ENCODE data around the gene MGAT1.
"Not testable (repeated sequence)": the region's sequence is repeated elsewhere in the genome, so short reads cannot be mapped to it uniquely, and the experiment has no call there.

The MGAT1 gene

DNA sequence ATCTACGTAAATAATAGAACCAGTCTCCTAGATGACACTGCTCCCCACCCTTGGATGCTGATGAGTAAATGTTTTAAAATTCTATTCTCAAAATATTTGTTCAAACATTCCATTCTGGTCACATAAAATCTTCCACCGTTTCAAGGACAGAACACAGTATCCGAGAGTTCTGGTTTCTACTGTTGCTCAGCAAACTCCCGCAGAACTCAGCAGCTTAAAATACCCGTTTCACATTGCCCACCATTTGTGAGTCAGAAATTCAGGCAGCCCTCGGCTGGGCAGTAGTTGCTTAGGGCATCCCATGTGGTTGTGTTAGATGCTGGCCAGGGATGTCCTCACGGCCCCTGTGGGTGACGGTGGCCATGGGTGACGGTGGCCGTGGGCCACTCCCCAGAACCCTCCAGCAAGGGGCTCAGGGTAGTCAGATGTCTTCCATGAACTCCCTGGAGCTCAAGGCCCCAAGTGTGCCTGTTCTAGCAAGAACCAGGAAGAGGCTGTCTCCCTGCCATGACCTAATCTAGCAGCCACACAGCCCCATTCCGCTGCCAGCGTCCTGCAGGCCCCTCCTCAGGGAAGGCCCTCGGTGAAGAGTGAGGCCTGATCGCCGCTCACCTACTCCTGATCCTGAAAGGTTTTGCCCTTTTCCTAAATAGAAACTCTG is 17.4 kb downstream of the MGAT1 start:
- peak; percentile 73 for DNase-seq (ENCODE audit: low spot score)

DNA sequence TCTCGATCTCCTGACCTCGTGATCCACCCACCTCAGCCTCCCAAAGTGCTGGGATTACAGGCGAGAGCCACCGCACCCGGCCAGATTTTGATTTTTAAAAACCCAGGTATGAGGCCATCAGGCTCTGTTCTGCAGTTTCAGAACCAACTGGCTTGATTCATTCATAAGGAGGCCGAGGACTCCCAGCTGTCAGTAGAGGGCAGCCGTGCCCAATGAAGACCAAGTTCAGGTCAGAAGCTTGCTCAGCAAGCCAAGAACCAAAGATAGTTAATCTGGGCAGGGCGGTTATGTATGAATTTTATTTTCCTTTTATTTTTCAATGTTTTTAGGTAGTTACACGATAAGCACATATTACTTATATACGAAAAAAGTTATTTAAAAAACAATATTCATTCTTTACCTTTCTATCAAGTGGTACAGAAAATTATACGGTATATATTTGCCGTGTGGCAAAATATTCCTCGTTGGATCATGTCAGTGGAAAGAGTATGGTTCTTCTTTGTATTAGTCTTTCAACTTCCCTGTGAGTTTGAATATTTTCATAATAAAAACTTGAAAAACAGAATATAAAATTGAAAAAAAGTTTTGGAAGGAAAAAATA is 18.0 kb downstream of the MGAT1 start:
- DNase-seq (ENCODE audit: low spot score): peak; percentile 84

DNA sequence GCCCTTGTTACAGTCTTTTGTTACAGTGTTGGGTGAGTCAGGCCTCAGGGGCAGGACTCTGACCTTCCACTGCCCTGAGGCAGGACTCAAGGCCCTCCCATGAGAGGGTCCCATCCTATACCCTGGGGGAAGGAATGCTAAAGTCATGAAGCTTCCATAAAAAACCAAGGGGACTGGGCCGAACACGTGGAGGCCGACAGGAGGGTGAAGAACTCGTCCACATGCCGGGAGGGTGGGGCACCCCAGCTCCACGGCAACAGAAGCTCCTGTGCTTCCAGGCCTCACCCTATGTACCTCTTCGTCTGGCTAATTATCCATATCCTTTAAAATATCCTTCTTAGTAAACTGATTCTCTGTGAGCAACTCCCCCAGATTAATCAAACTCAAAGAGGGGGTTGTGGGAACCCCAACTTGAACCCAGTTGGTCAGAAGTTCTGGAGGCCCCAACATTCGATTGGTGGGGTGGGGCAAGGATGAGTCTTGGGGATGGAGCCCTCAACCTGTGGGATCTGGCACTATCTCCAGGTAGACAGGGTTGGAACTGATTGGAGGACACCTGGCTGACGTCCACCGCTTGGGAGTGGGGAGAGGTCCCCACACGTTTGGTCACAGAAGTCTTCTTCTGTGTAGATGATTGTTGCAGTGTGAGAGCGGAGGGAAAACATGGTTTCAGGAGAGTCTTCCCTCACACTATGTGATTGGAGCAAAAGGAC is 19.1 kb downstream of the MGAT1 start:
- no peak for DNase-seq (ENCODE audit: low spot score)

DNA sequence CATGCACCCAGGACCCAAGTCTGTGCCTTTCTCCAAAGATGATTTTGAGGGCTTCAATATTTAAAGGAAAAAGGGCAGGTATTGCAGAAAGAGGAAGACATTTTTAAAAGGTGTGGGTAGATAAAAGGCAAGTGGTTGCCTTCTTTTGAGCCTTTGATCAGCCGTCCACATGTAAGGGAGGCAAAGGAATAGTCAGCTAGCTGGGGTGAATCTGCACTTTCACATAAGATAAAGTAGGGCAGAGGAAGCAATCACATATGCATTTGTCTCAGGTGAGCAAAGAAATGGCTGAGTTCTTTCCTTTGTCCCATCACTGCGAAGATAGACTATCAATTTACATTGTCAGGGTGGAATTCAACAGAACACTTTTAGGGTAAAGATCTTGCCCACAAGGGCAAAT is 19.9 kb downstream of the MGAT1 start:
- DNase-seq (ENCODE audit: low spot score): no peak

DNA sequence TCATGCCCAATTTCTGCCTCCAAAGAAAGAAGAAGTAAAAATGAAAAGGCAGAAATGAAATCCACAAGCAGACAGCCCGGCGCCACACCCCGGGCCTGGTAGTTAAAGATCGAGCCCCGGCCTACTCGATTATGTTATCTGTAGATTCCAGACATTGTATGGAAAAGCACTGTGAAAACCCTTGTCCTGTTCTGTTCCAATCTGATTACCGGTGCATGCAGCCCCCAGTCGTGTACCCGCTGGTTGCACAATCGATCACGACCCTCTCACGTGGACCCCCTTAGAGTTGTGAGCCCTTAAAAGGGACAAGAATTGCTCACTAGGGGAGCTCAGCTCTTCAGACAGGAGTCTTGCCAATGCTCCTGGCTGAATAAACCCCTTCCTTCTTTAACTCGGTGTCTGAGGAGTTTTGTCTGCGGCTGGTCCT is 20.7 kb downstream of the MGAT1 start:
- DNase-seq (ENCODE audit: low spot score): not testable (repeated sequence)

DNA sequence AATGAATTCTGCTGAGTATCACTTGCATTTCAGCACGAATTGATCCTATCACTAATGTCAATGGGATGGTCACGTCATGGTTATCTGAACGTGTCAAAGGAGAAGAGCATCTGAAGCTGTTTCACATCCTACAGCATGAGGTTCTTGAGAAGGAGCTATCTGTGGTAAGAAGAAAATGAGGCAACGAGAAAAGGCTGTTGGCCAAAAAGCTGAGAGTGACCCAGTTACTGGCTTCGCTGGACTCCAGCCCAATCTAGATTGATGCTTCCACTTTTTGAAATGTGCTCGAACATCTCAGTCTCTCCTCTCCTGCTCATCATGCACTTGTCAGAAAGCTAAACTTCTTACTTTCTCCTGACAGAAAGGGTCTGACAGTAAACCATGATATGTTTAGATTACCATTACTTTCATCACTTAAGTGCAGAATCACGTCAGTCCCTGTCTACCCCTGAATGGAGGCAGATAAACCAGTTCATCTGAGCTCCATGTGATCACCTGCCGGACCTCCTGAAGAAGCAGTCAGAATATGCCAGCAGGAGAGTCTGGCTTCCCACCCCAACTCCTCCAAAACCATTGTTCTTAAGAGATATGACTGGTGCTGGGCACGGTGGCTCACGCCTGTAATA is 22.5 kb downstream of the MGAT1 start:
- no peak for DNase-seq (ENCODE audit: low spot score)

DNA sequence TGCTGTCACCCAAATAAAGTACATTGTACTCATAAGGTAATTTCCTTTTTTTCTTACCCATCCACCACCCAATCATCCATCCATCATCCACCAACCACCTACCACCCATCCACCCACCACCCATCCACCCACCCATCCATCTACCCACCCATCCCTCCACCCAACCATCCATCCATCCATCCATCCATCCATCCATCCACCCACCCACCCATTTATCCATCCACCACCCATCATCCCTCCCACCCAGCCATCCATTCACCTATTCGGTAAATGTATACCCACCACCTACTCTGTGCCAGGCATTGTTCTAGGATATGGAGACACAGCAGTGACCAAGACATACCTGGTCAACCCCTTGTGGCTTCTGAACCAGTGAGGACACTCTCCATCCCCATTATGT is 25.1 kb downstream of the MGAT1 start:
- no peak for DNase-seq (ENCODE audit: low spot score)

DNA sequence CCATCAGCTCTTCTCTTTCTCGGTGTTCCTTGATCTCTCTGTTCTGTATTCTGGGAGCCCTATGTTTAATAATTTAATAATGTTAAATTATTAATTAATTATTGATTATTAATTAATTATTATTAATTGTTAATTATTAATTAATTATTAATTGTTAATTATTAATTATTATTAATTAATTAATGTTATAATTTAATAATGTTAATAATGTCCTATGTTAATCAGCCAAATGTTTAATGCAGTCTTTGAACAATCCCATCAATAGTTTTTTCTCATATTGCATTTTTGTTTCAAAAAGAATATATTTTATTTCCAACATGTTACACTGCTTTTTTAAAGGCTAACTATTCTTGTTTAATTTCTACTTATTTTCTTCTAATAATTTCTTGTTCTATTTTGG is 26.2 kb downstream of the MGAT1 start:
- DNase-seq (ENCODE audit: low spot score): no peak

DNA sequence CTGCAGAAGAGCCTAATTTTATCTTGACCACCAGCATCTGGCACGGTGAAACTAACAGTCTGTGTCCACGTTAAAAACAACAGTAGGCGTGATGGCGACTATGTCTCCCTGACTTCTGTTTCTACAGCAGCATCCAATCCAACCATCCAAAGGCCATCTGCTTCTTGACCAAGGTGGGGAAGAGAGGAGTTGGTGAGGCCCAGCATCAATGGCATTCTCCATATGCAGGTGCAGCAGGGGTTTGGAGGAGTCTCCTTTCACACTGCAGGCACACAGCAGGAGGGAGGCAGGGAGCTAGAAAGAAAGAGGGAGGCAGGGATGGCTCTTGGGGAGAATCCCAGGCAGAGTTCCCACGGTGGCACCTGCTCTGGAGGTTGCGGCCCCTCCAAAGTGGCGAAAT is 27.0 kb downstream of the MGAT1 start:
- DNase-seq (ENCODE audit: low spot score): no peak

DNA sequence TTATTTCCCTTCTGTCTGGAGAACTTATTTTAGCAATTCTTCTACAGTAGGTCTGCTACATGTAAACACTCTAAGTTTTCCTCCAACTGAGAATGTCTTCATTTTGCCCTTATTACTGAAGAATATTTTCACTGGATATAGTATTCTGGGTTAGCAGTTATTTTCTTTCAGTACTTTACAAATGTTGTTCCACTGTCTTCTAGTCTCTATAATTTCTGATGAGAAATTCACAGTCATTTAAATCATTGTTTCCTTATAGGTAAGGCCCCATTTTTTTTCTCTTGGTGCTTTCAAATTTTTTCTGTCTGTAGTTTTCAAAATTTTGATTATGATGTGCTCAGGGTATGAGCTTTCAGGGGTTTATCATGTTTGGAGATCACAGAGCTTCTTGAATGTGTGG is 30.8 kb downstream of the MGAT1 start:
- DNase-seq (ENCODE audit: low spot score): no peak

DNA sequence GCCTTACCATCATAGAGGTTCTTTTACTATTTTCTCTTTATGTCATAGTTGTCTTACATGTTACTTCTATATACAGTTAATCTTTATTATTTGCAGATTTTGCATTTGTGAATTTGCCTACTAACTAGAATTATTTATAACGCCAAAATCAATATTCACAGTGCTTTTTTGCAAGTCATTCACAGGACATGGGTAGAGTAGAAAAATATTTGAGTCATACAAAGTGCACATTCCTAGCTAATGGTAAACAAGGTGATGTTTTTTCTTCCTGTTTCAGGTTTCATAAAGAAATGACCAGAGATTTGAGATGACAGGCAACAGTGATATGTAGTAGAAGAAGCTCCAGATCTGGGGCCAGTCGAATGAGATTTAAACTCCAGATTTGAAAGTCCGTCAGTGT is 32.8 kb downstream of the MGAT1 start:
- no peak for DNase-seq (ENCODE audit: low spot score)

DNA sequence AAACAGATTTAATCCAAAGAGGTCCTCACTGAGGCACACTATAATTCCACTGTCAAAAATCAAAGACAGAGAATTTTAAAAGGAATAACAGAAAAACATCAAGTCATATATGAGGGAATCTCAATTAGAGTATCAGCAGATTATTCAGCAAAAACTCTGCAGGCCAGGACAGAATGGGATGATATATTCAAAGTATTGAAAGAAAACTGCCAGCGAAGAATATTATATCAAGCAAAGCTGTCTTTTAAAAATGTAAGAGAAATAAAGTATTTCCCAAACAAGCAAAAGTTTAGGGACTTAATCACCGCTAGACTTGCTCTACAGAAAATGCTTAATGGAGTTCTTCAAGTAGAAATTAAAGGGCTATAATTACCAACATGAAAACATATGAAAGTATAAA is 47.0 kb downstream of the MGAT1 start:
- no peak for DNase-seq (ENCODE audit: low spot score)

GRCh38 chr5:180744253-180744652 is 58.4 kb downstream of the MGAT1 start:
- no peak for DNase-seq (ENCODE audit: low spot score)

GRCh38 chr5:180742727-180743126 is 59.9 kb downstream of the MGAT1 start:
- DNase-seq (ENCODE audit: low spot score): no peak

- not testable (repeated sequence) for DNase-seq (ENCODE audit: low spot score)
Measured at GRCh38 chr5:180740953-180741352, 61.7 kb downstream of the MGAT1 start.

DNA sequence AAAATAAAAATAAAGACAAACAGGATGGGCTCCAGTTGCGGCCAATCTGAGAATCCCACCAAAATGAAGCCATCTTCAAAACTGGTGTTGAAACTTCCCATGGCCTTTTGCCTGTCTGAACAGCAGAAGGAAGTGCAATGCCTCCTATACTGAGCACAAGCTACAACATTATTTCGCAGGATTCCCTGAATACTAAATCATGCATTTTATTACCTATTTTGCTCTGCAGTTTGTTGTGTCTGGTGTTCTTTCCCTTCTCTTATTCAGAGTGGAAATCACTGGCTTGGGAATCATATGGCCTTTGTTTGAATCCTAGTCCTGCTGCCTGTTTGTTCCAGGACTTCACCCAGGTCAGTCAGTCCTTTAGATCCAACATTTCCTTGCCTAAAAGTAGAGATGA is 62.6 kb downstream of the MGAT1 start, which contains the start of gene OR2Y1:
TSS of gene OR2Y1 (minus strand) at position 101 of the 400 bp plus-strand sequence. CDS start at position 101, 0 bp downstream.
- DNase-seq (ENCODE audit: low spot score): no peak

- DNase-seq (ENCODE audit: low spot score): no peak
Measured at GRCh38 chr5:180739271-180739670, 63.3 kb downstream of the MGAT1 start.

GRCh38 chr5:180736536-180736935 is 66.1 kb downstream of the MGAT1 start:
- DNase-seq (ENCODE audit: low spot score): no peak

Measured in AG08396 (cell line).